Activated T-helper 1 cell treated with anti-CD3 and anti-CD28 coated beads, Interleukin-2, amount 50 U/mL, for 16 hours (primary cell): Measurements from ENCODE around the gene ZNF511.
"Not testable (repeated sequence)": the region's sequence is repeated elsewhere in the genome, so short reads cannot be mapped to it uniquely, and the experiment has no call there.

ENCODE experiments used
- DNase-seq, 2 donors: peaks; one replicate each; pipeline ENCODE4 v3.0.0-alpha.2; 2020; ENCODE audit warnings: low read depth in 1 of 2, low spot score in 1 of 2

Gene ZNF511, protein sequence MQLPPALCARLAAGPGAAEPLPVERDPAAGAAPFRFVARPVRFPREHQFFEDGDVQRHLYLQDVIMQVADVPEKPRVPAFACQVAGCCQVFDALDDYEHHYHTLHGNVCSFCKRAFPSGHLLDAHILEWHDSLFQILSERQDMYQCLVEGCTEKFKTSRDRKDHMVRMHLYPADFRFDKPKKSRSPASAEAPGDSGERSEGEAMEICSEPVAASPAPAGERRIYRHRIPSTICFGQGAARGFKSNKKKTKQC

DNA sequence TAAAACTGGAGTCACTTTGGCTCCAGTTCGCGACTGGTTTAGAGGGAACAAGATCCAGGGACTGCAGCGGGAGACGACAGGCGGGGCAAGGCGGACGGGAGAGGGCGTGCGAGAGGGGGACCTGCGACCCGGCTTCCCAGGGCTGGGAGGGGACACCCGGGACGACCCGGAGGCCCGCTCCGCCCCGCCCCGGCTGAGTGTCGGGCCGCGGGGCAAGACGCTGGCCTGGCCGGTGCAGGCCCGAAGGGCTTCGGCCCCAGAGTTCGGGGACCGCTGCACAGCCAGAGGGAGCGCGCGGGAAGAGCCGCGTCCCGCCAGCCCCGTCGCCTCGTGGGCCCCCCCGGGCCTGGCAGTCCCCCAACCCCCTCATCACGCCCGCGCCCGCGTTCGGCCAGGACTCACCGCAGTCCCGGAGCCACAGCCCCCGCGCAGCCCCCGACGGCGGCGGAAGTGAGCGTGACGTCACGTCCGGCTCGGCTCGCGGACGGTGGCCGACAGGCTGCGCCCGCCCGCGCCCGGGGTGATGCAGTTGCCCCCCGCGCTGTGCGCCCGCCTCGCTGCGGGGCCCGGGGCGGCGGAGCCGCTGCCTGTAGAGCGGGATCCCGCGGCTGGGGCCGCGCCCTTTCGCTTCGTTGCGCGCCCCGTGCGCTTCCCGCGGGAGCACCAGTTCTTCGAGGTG is at the start of gene ZNF511, which contains the start of gene TUBGCP2:
Gene ZNF511, plus strand, starts transcription at position 494 of the 679 bp plus-strand sequence. Its CDS starts 30 bp downstream, at position 524.
Gene TUBGCP2, minus strand, starts transcription at position 452 of the 679 bp plus-strand sequence. CDS start 5,931 bp downstream, outside the sequence.
- DNase-seq, result peak; percentile 72 to 89

DNA sequence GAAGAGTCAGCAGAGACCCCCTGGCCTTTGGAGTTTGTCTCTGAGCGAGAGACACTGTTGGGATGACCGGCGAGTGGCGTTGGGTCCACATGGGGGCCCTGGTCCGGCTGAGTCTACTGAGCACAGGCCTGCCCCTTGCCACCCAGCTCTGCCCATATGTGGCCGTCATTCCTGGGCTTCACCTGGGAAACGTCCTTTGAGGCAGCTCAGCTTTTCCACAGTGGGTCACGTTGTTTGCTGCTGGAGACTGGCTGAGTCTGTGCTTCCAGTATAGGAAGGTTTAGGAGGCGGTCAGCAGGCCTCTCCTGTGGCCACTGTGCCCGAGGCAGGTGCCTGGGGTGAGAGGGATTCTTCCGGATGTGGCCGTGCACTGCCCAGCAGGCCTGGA is 49.1 kb upstream of the ZNF511 start:
- DNase-seq, result no peak

DNA sequence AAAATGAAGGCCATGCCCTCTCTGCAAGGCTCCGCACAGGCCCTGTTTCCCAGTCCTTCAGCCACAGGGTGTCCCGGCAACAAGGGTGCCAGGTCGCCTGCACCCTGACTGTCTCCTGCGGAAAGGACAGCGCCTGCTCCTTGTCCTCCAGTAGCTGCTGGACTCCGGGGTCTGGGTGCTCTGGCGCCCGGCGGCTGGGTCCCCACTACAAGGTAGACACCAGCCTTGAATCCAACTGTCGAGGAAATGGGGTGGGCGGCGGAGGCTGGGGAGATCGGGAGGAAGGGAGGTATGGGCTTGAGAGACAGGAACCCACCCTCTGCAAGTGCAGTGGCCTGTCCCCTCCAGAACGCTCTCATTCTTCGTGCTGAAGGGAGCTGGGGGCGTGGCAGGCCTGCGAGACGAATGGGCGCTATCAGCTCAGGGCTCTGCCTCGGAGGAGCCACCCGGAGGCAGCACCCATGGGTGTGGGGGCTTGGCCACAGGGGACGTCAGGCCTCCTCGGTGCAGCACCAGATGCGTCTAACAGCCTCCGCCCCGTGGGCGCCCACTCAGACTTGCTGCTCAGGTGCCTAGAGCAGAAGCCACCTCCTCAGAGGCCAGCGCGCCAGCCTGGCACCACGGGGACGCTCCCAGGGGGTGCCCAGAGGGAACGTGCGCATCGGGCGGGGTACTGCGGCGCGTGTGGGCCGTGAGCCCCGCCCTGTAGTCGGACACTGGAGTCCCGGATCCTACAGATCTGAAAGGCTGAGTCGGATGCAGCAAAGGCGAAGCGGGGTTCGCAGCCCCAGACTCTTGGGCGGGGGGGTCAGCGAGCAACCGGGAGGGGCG is 47.6 kb upstream of the ZNF511 start:
- DNase-seq, result peak; percentile 31 to 48

DNA sequence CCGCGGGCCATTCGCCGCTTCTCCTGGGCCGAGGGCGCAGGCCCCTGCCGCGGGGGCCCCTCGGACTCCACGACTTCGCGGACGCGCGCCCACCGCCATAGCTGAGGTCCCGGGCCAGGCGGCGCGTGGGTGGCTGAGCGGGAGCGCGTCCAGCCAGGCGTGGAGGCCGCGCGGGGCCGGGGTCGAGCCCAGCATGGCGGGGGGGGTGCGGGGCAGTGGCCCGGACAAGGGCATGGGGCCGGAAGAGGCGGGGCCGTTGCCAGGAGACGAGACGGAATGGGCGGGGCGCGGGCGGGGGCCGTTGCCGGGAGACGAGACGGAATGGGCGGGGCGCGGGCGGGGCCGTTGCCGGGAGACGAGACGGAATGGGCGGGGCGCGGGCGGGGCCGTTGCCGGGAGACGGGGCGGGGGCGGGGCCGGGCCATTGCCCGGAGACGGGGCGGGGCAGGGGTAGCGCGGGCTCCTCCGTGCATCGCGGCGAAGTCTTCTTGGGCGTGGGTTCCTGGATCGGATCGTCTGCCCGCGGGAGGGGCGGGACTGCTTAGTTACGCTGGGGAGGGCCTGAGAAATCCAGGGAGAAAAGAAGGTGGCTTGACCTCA is 46.9 kb upstream of the ZNF511 start:
- DNase-seq, result peak; percentile 73 to 81

DNA sequence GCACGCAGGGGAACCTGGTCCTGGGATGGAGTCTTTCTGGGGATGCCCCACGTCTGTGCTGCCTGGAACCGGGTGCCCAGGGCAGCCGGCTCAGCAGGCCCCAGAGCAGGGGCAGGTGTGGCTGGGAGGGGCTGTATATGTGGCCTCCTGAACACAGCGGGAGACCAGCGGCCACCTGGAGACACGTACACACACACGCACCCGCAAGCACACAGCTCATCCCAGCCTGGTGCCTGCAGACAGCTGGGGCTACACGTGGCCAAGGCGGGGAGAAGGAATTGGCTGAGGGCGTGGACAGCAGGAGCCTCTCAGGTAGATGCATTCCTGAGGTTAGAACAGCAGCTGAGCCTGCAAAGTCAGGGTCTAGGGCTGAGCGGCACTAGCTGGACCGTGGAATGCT is 46.0 kb upstream of the ZNF511 start:
- no peak for DNase-seq

DNA sequence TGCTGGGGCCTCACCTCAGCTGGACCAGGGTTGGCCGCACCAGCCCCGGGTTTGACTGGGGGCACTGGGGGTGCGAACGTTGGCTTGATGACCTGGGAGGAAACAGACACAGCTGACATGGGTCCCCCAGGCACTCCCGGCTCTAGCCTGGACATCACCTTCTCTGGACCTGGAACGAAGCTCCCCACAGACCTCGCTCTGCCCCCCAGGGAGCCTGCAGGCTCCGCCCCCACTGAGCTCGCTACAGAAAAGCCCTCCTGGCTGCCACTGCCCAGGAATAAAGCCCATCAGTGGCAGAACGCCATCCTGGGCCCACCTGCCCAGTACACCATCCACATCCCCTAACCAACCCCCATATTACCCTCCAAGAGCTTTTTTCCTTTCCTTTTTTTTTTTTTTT is 45.0 kb upstream of the ZNF511 start:
- DNase-seq, result no peak

DNA sequence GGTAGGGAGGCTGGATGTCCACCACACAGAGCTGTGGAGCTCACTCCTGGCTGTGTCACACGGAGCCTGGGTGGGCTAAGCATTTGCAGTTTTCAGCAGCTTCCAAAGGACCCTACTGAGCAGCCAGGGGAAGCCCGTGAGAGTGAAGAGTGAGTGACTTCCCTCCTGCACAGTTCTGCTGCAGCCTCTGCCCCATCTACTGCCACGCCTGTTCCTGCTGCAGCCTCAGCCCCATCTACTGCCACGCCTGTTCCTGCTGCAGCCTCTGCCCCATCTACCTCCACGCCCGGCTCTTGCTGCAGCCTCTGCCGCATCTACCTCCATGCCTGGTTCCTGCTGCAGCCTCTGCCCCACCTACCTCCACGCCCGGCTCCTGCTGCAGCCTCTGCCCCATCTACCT is 44.3 kb upstream of the ZNF511 start:
- DNase-seq, result no peak

DNA sequence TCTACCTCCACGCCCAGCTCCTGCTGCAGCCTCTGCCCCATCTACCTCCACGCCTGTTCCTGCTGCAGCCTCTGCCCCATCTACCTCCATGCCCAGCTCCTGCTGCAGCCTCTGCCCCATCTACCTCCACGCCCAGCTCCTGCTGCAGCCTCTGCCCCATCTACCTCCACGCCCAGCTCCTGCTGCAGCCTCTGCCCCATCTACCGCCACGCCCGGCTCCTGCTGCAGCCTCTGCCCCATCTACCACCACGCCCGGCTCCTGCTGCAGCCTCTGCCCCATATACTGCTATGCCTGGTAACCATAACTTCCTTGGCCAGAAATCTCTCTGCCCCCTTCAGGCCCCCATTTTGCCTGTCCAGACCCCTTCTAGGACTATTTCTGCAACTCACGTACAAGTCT is 43.7 kb upstream of the ZNF511 start:
- not testable (repeated sequence) for DNase-seq

DNA sequence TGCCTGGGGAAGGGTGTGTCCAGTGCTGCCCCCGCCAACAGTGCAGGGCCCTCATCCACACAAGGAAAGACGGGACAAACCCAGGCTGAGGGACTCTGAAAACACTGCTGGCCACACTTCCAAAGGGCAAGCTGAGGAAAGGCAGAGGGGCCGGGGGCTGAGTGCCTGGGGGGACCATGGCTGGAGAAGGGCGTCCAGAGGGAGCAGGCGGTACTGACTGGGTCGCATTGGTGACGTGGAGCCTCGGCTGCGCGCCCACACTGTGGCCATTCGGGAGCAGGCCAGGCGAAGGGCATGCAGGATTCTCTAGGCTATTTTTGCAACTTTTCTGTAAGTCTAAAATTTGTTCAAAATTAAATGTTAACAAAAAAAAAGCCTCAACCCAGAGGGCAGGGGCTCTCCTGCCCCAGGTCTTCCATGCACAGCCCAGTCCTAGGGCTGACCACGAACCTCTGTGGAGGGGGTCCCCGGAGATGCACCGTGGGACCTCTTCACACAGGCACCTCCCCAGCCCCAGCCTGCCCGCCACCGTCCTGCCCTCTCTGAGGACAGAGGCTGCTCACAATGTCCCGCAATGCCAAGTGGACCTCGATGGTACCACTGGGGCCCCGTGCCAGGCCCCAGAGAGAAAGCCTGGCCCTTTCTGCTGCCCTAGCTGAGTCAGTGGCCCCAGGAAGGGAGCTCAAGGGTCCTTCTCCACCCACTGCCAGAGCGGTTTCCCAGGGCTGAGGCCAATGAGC is 42.5 kb upstream of the ZNF511 start:
- no peak for DNase-seq

DNA sequence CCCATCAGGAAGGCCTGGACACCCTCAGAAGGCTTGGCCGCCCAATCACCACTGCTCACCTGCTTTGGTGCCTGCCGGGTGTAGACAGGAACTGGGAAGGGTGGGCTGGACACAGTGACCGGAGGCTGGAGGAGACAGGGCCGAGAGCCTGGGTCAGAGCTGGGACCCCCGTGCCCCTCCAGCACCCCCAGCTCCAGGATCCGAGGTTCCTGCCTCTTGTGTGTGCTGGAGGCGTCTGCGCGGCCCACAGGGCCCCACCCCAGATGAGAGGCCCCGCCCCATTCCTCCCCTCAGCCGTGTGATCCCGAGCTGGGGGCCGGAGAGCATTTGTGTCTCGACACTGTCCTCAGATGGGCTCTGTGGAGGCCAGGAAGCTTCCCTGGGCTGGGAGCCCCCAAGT is 41.4 kb upstream of the ZNF511 start:
- DNase-seq, result no peak

DNA sequence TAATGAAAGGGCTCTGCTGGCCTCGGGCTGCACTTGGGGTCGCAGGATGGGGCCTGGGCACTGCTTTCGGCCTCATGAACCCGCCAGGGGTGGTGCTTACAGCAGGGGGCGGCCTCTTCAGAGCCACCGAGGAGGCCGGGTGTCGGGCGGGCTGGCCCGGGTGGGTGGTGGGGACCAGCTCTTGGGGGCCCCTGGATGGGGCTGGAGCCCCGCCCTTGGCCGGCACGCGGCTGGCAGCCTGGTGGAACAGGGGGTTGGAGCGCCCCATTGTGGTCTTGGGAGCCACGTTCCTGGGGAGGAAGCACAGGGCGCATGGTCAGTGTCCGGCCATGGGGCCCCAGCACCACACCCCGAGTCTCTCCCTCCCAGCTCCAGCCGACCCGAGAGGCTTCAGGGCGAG is 40.9 kb upstream of the ZNF511 start:
- no peak for DNase-seq

DNA sequence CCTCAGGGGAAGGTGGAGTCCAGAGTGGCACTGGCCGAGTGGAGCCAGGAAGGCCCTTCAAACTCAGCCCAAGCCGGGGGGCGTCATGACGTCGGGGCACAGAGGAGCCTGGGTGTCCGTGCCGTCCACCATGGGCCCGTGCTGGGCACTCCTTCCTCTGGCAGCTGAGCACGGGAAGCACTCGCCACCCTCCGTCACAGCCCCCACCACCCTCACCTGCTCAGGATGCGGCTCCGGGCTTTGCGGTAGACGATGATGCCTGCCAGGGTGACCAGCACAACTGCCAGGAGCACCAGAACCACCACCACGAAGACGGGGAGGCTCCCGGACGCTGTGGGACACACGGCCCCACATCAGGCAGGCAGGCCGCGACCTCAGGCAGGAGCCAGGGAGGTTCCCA is 40.2 kb upstream of the ZNF511 start:
- DNase-seq, result no peak

DNA sequence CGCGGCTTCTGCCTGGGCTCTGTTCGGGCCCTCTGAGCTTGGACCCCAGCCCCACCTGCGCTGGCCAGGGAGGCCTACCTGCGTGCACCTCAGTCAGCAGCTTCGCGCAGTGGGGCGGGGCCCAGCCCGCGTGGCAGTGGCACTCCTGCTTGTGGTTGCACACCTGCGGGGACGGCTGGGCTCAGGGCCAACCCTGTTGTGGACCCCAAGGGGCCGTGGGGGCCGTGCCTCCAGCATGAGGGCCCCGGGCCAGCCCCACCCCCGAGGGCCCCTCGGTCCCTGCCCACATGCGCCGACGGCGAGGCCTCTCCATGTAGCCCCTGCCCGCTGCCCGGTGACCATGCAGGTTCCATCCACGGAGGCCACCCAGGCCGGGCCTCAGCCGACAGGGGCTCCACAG is 39.3 kb upstream of the ZNF511 start:
- no peak for DNase-seq

DNA sequence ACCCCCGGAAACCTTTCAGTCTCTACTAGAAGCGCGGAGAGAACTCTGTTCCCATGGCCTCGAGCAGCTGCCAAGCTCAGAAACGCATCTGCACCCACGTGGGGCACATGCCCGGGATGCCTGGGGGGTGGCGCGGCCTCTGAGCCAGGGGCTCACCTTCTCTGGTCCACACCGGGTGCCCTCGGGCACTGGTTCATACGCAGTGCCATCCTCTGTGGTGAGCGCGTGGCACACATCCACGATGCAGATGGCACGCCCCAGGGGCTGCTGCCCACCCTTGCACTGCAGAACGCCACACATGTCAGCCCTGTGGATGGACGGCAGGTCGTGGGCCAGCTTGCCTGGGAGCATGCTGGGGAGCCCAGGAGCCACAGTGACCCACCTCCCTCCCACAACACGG is 38.5 kb upstream of the ZNF511 start:
- no peak for DNase-seq

DNA sequence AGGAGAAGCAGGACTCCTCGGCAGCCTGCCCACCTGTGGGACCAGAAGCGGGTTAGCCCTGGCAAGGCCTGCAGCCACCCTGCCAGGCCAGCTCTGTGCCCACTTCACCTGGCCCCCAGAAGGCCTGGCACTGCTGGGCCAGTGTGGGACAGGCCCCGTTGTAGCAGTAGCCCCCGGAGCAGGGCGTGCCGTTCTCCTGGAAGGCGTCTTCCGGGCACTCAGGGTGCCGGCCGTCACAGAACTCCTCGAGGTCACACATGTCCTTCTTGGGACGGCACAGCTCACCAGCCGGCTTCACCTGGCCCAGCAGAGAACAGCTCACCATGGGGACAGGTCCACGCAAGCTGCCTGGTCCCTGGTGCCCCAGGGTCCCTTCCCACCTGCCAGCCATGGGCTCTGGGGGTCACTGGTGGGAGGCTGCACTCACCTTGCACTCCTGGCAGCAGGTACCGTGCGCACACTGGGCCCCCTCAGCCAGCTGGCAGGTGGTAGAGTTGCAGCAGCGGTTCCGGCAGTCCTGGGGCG is 37.9 kb upstream of the ZNF511 start:
- DNase-seq, result no peak

DNA sequence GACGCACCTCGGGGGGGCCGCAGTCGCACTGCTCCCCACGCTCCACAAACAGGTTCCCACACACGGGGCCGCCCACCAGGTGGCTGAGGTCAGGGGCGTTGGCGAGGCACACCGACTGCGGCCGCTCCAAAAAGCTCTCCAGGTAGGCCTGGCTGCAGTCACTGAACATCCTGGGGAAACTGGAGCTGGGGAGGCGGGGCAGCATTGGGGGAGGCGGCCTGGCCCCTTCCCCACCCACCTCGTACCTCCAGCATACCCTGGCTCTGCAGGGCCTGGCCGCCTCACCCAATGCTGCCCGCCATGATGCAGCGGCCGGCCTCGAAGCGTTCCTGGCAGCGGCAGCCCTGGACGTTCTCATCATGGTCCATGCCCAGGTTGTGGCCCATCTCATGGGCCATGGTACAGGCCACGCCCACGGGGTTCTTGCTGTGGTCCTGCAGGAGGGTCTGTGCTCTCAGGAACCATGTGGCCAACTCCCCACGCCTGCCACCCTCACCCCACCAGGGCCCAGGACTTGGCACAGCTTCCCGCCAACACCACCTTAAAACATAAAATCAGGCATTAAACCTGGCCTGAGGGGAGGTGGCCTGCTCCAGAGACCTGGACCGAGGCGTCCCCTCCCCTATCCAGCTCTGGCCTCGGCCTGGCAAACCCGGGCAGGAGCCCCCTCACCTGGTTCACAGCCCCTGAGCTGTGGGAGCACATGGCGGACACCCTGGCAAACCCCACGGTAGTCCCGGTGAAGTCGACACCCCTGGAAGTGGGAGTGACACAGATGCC is 37.0 kb upstream of the ZNF511 start:
- no peak for DNase-seq

DNA sequence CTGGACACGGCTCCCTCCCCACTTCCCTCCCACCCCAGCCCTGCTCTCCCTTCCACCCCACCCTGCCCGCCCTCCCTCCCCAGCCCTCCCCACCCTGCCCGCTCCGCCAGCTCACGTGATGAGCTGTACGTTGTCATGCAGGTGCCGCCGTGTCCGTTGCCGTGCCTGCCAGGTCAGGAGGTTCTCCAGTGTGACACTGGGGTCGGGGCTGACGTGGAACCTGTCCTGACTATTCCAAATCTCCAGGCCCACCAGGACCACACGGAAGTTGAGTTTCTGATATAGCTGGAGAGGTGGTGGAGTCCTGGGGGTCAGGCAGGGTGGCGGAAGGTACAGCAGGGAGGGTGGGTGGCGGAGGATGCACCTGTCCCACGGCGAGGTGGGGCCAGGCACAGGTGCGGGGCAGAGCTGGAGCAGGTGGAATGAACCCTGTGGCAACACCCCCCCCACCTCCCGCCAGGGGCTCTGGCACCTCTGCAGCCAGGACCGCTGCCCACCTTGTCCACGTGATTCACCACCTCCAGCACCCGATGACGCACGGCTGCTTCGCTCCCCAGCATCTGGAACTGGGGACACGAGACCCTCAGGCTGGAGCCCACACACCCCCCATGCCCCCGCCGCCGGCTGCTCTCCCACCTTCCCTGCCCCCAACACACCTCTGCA is 36.3 kb upstream of the ZNF511 start:
- no peak for DNase-seq

DNA sequence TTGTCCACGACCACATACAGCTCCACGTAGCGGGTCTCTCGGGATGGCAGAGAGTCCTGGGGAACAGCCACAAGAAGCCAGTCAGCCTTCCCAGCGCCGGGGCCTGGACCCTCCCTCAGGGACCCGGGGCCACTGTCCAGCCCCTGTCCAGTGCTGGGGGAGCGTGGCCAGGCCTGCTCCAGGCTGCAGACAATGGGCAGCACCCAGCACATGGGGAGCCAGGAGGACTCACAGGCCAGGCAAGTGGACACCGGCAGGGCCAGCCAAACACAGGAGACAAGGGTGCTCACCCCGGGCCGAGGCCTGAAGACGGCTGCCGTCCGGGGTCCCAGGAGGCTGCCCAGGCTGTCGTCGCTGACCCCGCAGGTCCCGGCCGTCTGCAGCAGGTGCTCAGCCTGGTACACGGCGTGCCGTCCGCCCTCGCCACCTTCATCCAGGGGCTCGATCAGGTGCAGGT is 35.7 kb upstream of the ZNF511 start:
- DNase-seq, result no peak

DNA sequence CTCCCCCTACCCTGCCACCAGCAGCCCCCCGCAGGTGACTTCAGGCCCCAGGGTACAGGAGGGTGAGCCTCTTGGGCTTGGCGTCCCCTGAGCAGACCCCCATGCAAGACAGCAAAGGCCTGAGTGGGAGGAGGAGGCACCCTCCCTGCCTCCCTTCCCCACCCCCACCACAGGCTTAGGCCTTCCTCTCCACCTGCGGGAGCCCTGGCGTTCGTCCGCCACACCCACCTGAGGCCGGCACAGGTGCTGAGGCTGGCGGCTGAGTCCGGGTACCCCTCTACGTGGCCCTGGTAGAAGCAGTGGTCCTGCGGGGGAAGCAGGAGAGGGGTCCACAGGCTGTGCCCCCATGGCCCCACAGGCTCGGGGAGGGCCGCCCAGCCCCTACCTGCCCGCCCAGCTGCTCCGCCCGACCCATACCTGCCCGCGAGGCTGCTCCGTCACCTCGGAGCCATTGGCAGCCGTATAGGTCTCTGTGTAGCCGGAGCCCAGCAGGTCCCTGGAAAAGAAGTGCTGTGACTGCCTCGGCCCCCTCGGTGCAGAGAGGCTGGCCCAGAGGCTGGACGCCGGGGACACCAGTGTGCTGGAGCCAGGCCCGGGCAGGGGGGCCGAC is 35.1 kb upstream of the ZNF511 start:
- DNase-seq, result no peak
